Measurements from ENCODE around the gene SCIN.
"Not testable (repeated sequence)": the region's sequence is repeated elsewhere in the genome, so short reads cannot be mapped to it uniquely, and the experiment has no call there.

SCIN gene

DNA sequence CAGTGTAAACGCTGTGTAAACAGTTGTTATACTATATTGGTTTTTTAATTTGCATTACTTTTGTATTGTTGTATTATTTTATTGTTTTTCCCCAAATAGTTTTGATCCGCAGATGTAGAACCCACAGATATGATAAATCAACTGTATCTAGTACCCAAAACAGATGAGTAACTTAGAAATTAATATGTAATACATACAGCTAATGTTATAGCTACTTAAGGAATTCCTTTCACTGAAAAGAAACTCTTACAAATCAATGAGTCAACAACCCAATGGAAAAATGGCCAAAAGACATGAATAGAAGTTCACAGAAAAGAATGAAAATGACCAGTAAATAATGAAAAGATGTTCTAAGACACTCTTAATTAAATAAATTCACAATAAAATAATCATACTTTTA, 84.6 kb downstream of the SCIN start:
- no peak for DNase-seq (ENCODE audit: low spot score)
- TF ChIP-seq, protein P1, sequence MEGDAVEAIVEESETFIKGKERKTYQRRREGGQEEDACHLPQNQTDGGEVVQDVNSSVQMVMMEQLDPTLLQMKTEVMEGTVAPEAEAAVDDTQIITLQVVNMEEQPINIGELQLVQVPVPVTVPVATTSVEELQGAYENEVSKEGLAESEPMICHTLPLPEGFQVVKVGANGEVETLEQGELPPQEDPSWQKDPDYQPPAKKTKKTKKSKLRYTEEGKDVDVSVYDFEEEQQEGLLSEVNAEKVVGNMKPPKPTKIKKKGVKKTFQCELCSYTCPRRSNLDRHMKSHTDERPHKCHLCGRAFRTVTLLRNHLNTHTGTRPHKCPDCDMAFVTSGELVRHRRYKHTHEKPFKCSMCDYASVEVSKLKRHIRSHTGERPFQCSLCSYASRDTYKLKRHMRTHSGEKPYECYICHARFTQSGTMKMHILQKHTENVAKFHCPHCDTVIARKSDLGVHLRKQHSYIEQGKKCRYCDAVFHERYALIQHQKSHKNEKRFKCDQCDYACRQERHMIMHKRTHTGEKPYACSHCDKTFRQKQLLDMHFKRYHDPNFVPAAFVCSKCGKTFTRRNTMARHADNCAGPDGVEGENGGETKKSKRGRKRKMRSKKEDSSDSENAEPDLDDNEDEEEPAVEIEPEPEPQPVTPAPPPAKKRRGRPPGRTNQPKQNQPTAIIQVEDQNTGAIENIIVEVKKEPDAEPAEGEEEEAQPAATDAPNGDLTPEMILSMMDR (IDR thresholded peaks at IDR 0.05; ENCODE audit: borderline replicate concordance, control extremely low read depth, extremely low read depth, insufficient read depth, missing control alignments), result no peak
- in situ Hi-C loops (cut with MboI; ENCODE audit: low sequenced_read_pairs, unreplicated experiment), result no loop called here

DNA sequence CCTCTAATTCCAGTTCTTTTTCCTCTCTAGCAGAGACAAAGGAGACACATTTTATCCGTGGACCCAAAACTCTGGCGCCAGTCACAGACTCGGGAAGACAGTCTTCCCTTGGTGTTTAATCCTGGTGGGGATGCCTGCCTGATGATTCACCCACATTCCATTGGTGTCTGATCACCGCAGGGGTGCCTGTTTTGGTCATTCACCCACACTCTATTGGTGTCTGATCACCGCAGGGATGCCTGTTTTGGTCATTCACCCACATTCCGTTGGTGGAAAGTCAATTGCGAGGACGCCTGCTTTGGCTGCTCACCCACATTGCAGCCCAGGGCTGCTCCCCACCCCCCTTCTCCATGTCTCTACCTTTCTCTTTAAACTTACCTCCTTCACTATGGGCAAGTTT, 89.9 kb downstream of the SCIN start:
- DNase-seq (ENCODE audit: low spot score); in situ Hi-C loops (cut with MboI; ENCODE audit: low sequenced_read_pairs, unreplicated experiment): not testable (repeated sequence)

DNA sequence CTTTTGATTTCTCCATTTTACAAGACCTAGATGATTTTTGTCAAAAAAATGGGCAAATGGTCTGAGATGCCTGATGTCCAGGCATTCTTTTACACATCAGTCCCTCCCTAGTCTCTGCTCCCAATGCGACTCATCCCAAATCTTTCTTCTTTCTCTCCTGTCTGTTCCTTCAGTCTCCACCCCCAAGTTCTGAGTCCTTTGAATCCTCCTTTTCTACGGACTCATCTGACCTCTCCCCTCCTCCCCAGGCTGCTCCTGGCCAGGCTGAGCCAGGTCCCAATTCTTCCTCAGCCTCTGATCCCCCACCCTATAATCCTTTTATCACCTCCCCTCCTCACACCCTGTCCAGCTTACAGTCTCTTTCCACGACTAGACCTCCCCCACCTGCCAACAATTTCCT, 90.5 kb downstream of the SCIN start:
- in situ Hi-C loops (cut with MboI; ENCODE audit: low sequenced_read_pairs, unreplicated experiment); DNase-seq (ENCODE audit: low spot score): not testable (repeated sequence)

DNA sequence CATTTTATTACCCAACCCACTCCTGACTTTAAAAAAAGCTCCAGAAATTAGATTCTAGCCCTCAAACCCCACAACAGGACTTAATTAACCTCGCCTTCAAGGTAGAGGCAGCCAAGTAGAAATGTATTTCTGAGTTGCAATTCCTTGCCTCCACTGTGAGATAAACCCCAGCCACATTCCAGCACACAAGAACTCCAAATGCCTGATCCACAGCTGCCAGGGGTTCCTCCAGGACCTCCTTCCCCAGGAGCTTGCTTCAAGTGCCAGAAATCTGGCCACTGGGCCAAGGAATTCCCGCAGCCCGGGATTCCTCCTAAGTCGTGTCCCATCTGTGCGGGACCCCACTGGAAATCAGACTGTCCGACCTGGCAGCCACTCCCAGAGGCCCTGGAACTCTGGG, 91.1 kb downstream of the SCIN start:
- TF ChIP-seq, protein P1 (IDR thresholded peaks at IDR 0.05; ENCODE audit: borderline replicate concordance, control extremely low read depth, extremely low read depth, insufficient read depth, missing control alignments), result no peak
- in situ Hi-C loops (cut with MboI; ENCODE audit: low sequenced_read_pairs, unreplicated experiment), result no loop called here
- DNase-seq (ENCODE audit: low spot score), result no peak

DNA sequence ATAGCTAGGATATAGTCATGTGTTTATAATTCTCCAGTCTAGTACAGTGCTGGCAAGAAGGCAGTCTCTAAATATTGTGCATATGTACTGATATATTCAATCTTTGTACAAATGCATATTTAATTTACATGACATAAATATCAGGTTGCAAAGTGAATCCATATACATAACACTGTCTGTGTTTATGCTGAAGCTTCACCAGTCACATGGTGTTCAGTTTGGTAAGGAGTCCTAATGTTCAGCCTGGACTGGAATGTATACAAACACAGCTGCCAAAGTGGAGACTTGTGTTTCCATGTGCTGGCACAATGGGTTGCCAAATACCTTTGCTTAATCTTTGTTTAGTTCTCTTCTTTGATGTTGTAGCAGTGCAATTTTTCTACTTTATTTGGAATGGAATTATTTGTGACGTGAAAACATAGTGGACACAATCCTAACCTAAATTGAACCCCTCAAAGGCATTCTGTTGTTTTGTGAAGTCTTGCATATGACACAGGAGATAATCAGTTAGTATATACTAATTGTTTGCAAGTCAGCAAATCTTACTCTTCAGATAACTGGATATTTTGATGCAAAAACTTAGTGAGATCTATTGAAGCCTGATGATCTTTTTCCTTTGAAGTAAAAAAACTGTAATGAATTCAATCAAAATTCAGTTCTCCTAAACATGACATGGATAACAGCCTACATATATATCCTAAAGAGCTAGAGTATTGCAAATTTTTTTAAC, 99.6 kb downstream of the SCIN start:
- DNase-seq (ENCODE audit: low spot score), result no peak
- TF ChIP-seq, protein P1 (IDR thresholded peaks at IDR 0.05; ENCODE audit: borderline replicate concordance, control extremely low read depth, extremely low read depth, insufficient read depth, missing control alignments), result no peak
- in situ Hi-C loops (cut with MboI; ENCODE audit: low sequenced_read_pairs, unreplicated experiment), result no loop called here

DNA sequence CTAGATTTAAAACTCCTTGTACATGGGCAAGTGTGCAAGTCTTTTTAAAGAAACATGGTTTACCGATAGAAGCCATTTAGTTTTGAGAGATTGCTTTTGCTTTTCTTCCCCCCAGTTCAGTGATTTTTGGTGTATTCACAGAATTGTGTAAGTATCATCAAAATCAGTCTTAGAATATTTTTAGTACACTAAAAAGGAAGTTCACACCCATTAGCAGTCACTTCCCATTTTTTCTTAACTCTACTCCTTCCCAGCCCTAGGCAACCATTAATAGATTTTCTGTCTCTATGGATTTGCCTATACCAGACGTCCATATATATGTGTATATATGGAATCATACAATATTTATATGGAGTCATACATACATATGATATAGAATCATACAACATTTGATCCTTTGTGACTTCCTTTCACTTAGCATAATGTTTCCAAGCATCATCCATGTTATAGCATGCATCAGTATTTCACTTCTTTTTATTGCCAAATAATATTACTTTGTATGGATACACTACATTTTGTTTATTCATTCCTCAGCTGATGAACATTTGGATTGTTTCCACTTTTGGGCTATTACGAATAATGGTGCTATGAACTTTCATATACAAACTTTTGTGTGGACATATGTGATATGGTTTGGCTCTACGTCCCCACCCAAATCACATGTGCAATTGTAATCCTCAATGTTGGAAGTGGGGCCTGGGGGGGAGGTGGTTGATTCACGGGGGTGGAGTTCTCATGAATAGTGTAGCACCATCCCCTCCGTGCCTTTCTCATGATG, 100.4 kb downstream of the SCIN start:
- no peak for DNase-seq (ENCODE audit: low spot score)
- TF ChIP-seq, protein P1 (IDR thresholded peaks at IDR 0.05; ENCODE audit: borderline replicate concordance, control extremely low read depth, extremely low read depth, insufficient read depth, missing control alignments), result no peak
- in situ Hi-C loops (cut with MboI; ENCODE audit: low sequenced_read_pairs, unreplicated experiment), result no loop called here

DNA sequence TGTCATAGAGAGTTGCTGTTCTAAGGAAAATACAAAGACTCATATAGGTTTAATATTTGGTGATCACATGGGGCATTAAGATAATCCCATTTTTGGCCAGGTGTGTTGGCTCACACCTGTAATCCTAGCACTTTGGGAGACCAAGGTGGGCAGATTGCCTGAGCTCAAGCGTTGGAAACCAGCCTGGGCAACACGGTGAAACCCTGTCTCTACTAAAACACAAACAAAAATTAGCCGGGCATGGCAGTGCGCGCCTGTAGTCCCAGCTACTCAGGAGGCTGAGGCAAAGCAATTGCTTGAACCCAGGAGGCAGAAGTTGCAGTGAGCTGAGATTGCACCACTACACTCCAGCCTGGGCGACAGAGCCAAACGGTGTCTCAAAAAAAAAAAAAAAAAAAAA, 102.9 kb downstream of the SCIN start:
- DNase-seq (ENCODE audit: low spot score); in situ Hi-C loops (cut with MboI; ENCODE audit: low sequenced_read_pairs, unreplicated experiment): not testable (repeated sequence)

DNA sequence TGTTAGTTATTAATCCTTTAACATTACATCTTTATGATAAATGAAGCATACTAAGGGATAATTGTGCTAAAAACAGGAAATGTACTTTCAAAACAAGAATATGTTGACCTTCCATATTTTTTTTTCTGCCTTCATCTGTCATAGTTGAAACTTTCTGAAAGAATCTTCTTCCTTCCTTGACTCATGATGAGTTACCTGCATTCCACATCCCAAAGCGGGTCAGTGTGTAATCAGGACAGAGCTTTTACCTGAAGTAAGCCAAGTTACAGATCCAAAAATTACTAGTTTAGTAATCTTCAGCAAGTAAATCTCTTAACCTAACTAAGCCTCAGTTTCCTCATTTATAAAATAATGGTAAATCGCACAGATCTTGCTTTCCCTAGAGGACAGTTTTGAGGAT, 103.5 kb downstream of the SCIN start:
- TF ChIP-seq, protein P1 (IDR thresholded peaks at IDR 0.05; ENCODE audit: borderline replicate concordance, control extremely low read depth, extremely low read depth, insufficient read depth, missing control alignments), result no peak
- in situ Hi-C loops (cut with MboI; ENCODE audit: low sequenced_read_pairs, unreplicated experiment), result no loop called here
- no peak for DNase-seq (ENCODE audit: low spot score)
